Left renal pelvis (tissue), 4 donors: ENCODE results near the gene CXCR4. TPM values are rescaled to one million over a fixed set of nuclear protein-coding genes. Genes with fewer than 3 reads are reported as not detected.
"Not testable (repeated sequence)": the region's sequence is repeated elsewhere in the genome, so short reads cannot be mapped to it uniquely, and the experiment has no call there.

ENCODE experiments used
- DNase-seq, 4 donors: peaks; one replicate each; pipeline ENCODE4 v3.0.0-alpha.2; 2013; ENCODE audit warnings: low read depth in 4 of 4, low spot score in 3 of 4
- polyA plus RNA-seq, 4 donors: library from polyadenylated mRNA; unstranded; fragments of 120-200 nt; gene quantifications; one replicate each; pipeline ENCODE4 v1.2.1, GENCODE V29; 2013; ENCODE audit not compliant: insufficient read length in 4 of 4

Gene CXCR4
- polyA plus RNA-seq, 4 donors, result 15.3 to 55.8 (median 46.8) TPM

GRCh38 chr2:136081582-136082210 is 36.3 kb downstream of the CXCR4 start:
- no peak for DNase-seq

DNA sequence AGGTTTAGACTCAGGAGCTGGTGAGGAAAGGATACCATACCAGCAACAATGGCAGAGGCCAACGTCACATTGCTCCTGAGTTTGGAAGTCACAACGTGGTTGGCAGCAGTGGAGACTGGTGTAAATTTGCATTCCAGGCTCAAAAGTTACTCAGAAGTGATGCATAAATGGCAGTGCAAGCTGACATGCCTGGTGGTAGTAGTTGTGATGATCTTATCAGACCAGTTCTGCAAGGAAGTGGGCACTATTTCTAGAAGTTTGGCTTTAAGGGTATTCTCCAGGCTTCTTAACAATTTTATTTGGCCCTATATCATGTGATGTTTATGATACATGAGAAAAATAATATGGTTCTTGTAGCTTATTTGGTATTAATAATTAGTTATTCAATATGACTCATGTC is 37.8 kb downstream of the CXCR4 start:
- DNase-seq, result no peak

GRCh38 chr2:136077107-136077506 is 40.8 kb downstream of the CXCR4 start:
- DNase-seq, result no peak

DNA sequence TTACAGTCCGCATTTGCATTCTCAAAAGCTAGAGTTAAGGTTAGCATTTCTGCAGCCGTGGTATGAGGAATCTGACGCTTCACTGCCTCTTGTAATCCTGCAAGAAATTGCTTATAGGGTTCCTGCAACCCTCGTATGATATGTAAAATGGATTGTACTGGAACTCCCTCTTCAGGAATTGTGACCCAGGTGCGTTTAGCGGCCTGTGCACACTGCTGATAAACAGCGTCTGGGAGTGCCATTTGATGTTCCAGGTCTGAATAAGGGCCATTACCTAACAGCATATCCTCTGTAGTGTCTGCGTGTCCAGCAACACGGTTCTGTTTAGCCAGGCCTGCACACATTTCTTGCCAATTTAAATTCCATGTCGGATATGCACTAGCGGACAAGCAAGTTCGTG is 42.5 kb downstream of the CXCR4 start:
- DNase-seq, result peak in 1 of 4 donors; percentile 42

DNA sequence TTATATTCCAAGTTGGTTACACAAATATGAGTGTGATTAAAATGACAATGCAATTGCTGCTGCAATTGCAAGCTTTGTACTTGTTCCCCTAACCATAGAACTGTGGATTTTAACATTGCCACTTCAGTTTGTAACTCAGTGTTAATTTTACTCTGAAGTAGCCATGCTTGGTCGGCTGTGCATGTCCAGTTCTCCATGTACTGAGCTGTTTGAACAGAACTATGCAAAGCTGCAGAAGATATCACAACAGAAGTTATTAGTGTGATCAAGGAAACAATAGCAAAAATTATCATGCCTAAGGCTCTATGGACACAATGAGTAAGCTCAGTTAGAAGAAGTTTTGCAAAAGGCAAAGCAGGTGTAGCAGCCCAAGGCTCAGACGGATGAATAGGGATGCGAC is 45.3 kb downstream of the CXCR4 start:
- DNase-seq, result no peak

DNA sequence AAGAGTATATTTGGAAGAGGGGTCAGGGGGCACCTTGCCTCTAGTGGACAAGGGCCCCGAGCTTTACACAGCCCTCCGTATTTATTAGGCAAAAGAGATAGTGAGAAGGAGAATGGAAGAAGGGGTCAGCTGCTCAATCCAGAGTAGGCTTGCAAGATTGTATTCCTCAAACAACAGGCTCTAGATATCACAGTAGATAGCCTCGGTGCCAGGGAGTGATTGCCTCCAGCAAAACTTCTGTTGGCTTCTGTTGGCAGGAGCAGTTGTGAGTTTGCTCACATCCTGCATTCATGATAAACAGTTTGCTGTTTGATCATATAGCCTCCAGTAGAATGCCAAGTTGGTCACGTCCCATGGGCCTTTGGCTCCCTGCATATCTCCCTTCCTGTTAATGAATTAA is 46.1 kb downstream of the CXCR4 start:
- not testable (repeated sequence) for DNase-seq

DNA sequence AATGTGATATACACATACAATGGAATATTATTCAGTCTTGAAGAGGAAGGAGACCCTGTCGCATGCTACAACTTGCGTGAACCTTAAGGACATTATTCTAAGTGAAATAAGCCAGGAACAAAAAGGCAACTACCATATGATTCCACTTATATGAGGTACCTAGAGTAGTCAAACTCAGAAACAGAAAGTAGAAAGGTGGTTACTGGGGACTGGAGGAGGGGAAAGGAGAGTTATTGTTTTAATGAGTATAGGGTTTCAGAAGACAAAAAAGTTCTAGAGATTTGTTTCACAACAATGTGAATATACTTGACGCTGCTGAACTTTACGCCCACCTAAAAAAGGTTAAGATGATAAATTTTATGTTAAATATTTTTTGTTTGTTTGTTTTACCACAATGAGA is 47.0 kb downstream of the CXCR4 start:
- no peak for DNase-seq

GRCh38 chr2:136069773-136070172 is 48.2 kb downstream of the CXCR4 start:
- DNase-seq, result no peak

- no peak for DNase-seq
These were observed 49.2 kb downstream of the CXCR4 start for GRCh38 chr2:136068581-136069227.

DNA sequence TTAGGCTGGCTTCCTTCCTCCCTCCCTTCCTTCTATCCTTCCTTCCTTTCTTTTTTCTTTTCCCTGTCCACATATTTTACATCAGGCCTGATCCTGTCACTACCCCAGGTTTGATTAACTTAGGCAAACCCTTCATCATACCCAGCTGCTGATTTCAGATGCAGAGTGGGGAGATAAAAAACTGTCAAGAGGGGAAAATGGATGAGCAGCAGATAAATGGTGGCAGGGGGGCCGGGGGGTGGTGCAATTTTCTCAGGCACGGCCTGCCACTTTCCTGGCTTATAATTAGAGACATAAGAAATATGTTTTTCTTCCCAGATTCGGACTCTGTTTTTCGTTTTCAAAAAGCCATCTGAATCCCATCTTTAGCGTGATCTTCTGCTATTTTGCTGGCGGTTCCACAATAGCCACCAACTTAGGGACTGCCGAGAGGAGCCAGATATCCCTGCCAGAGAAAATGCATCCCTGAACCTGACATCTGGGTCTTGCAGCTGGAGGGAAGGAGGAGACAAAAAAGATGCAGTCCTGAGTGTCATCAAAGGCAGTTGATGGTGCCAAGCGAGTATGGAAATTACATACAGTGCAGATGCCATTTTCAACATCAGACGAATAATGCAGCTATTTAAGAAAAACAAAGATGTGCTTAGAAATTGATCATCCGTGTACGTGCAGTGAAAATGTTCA is 49.9 kb downstream of the CXCR4 start:
- no peak for DNase-seq

DNA sequence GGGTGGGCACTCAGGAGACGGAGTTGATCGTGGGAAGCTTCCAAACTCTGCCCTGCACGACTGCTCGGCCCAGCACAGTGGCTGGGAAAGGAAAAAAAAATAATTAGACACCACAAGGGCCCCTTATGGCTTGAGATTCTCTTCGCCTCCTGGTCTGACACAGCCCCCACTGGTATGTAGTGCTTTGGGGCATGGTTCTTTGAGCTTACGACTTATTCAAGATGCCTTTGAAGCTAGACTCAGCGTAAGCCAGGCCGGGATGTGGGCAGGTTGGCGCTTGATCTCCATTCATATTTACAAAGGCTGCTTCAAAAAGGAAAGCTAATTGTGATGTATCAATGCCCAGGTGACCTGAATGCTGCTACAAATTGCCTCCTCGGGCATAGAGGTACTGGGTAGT is 50.5 kb downstream of the CXCR4 start:
- DNase-seq, result no peak

DNA sequence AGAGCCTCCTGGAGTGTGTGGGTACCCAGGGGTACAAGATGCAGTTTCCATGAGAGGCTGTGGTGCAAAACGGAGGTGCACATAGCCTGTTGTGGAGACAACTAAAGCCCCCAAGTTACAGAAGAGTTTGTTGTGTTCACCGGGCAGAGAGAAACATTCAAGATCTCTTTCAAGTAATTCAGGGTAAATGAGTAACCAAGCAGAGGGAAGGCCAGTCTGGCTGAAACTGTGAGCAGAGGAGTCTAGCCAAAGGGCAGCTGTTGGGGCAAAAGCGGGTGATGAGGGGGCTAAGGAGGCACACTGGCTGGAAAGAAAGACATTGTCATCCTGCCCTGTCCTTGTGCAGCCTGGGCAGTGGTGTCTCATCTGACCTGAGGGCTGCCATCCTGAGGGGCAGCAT is 52.0 kb downstream of the CXCR4 start:
- DNase-seq, result no peak

DNA sequence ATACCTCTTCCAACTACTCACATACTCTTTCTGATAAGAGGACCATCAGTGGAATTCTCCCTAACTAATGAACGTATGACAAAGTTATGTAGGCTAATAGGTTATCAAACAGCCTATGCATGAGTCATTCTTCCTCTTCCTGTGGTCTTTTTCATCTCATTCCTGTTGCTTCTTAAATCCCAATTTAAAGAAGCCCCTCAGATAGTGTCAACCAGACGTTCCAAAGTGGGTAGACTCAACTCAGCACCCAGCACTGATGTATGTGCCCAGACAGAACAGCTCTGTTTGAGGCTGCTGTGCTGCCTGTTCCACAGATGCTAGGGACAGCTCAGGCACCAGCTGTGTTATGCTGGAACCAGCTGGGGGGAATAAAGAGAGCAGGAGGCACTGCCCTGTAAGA is 52.6 kb downstream of the CXCR4 start:
- no peak for DNase-seq

Other genes starting within 250 kb of the CXCR4 start
- gene MCM6, start 241.7 kb downstream of the CXCR4 start, polyA plus RNA-seq, result 10 to 100 TPM; 55.0 to 65.2 (median 61.4) TPM
- 100 to 1,000 TPM in 3 of 4 donors, 10 to 100 TPM in 1; 92.9 to 153 (median 135) TPM for gene DARS1, start 132.5 kb downstream of the CXCR4 start, polyA plus RNA-seq